Panc1 (cell line): ENCODE measurements around the gene DUS1L.

ENCODE experiments used
- CTCF ChIP-seq: fragments of 450-650 bp; IDR thresholded peaks from 2 replicates; pipeline ENCODE4 v1.5.1; 2017; ENCODE audit warnings: mild to moderate bottlenecking
- POLR2AphosphoS5 ChIP-seq: IDR thresholded peaks from 2 replicates; pipeline ENCODE4 v1.6.1; 2012; ENCODE audit warnings: mild to moderate bottlenecking, low read depth, low read length, moderate library complexity
- REST ChIP-seq, 2 experiments: IDR thresholded peaks; 2 replicates each; pipeline ENCODE4 v1.6.1; 2011 to 2012; ENCODE audit warnings: low read depth in 2 of 2, control low read depth in 1 of 2, low read length in 1 of 2, mild to moderate bottlenecking in 1 of 2, moderate library complexity in 1 of 2; ENCODE audit not compliant: insufficient read depth in 1 of 2
- SIN3A ChIP-seq: IDR thresholded peaks from 2 replicates; pipeline ENCODE4 v1.6.1; 2012; ENCODE audit warnings: low read depth, mild to moderate bottlenecking, low read length, moderate library complexity, borderline replicate concordance; ENCODE audit not compliant: insufficient read depth
- TCF7L2 ChIP-seq: IDR thresholded peaks from 2 replicates; pipeline ENCODE4 v1.6.1; 2011; ENCODE audit warnings: mild to moderate bottlenecking, low read depth, low read length, inconsistent platforms

GRCh38 chr17:82114447-82114846 is 48.8 kb upstream of the DUS1L start:
- no peak for TF ChIP-seq POLR2AphosphoS5
- TF ChIP-seq CTCF, result no peak
- no peak for TF ChIP-seq REST (IDR thresholded peaks at IDR 0.05; ENCODE audit: insufficient read depth in 1 of 2, low read depth in 2 of 2, low read length in 1 of 2)
- no peak for TF ChIP-seq SIN3A
- TF ChIP-seq TCF7L2, result no peak
